ENCODE data around the gene FAM81A.
A peak's percentile ranks its signal among the peaks of the same experiment; 100 is the strongest.
"Not testable (repeated sequence)": the region's sequence is repeated elsewhere in the genome, so short reads cannot be mapped to it uniquely, and the experiment has no call there.

The FAM81A gene

GRCh38 chr15:59437817-59438624, at the start of gene FAM81A:
Gene FAM81A, plus strand, starts transcription at chr15:59438186. Its CDS starts 20,441 bp downstream, at chr15:59458627.
- DNase-seq, result peak; percentile 24

- DNase-seq, result no peak
Measured at GRCh38 chr15:59388670-59389069, 49.3 kb upstream of the FAM81A start.

- DNase-seq, result no peak
Measured at GRCh38 chr15:59392299-59392698, 45.7 kb upstream of the FAM81A start.

- no peak for DNase-seq
Measured at GRCh38 chr15:59394166-59394661, 43.8 kb upstream of the FAM81A start.

- DNase-seq, result no peak
Measured at GRCh38 chr15:59396211-59396610, 41.8 kb upstream of the FAM81A start.

GRCh38 chr15:59396679-59397078, 41.3 kb upstream of the FAM81A start:
- DNase-seq, result no peak

- DNase-seq, result no peak
Measured at GRCh38 chr15:59398220-59398619, 39.8 kb upstream of the FAM81A start.

- DNase-seq, result no peak
Measured at GRCh38 chr15:59399465-59400102, 38.4 kb upstream of the FAM81A start.

GRCh38 chr15:59400103-59400813, 37.7 kb upstream of the FAM81A start:
- DNase-seq, result no peak

GRCh38 chr15:59401051-59401823, 36.7 kb upstream of the FAM81A start:
- DNase-seq, result not testable (repeated sequence)

- DNase-seq, result no peak
Measured at GRCh38 chr15:59401824-59402569, 36.0 kb upstream of the FAM81A start.

GRCh38 chr15:59405079-59405478, 32.9 kb upstream of the FAM81A start:
- DNase-seq, result no peak

- no peak for DNase-seq
Measured at GRCh38 chr15:59406446-59406845, 31.5 kb upstream of the FAM81A start.

- DNase-seq, result no peak
Measured at GRCh38 chr15:59407946-59408345, 30.0 kb upstream of the FAM81A start.

GRCh38 chr15:59410391-59410896, 27.5 kb upstream of the FAM81A start:
- no peak for DNase-seq

GRCh38 chr15:59413577-59413976, 24.4 kb upstream of the FAM81A start:
- no peak for DNase-seq

- no peak for DNase-seq
Measured at GRCh38 chr15:59416816-59417215, 21.2 kb upstream of the FAM81A start.

- DNase-seq, result no peak
Measured at GRCh38 chr15:59419170-59419569, 18.8 kb upstream of the FAM81A start.

- no peak for DNase-seq
Measured at GRCh38 chr15:59420108-59420507, 17.9 kb upstream of the FAM81A start.

GRCh38 chr15:59420986-59421618, 16.9 kb upstream of the FAM81A start:
- no peak for DNase-seq

GRCh38 chr15:59424616-59425015, 13.4 kb upstream of the FAM81A start:
- DNase-seq, result no peak
